ENCODE measurements around the gene NAP1L5.

NAP1L5 gene

DNA sequence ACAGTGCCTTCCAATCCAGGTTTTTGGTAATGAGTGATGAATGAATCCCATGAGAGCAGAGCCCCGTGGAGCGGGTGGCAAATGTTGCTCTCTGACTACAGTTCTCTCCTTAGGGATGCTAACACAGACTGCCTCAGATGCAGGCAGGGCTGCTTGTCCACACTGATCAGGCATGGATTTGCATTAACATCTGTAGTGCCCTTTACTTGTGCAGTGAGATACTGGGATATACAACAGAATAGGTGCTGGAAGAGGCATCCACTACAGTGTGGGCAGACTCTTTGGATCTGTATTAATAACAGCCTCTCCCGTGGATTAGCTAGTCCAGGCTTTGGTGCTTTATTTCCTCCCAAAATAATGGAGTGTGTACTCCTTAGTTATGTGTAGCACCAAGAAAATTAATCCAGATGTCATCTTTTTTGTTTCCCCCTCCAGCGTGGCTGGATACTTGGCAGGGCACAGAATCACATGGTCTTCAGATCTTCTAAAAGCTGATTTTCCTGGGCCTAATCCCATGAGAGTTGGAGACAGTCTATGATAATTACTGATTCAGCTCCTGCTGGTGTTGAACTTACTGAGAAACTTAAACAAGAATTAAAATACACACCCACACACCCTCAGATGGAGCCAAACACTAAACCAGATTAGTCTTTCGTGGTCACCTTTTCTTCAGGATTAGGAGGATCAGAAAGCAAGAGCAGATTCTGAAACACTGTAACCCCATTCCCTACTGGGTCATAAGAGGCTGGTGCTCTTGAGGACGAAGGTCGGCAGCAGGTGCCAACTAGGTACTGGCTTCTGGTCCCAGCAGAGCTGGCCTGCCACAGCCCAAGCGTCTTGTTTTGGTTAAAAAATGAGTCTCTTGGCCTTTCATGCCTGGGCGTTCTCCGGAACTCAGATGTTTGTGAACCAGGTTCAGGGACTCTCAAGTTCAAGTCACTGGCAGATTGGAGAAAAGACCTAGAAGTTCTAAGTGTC, 23.1 kb upstream of the NAP1L5 start:
- no peak for DNase-seq

DNA sequence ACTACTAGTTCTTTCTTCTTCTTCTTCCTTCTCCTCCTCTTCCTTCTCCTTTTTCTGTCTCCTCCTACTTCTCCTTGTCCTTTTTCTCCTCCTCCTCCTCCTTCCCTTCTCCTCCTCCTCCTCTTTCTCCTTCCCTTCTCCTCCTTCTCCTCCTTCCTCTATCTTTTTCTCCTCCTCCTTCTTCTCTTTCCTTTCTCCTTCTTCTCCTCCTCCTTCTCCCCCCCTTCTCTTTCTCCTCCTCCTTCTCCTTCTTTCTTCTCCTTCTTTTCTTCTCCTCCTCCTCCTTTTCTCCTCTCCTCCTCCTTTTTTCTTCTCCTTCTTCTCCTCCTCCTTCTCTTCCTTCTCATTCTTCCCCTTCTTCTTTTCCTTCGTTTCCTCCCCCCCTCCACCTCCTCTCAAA, 21.8 kb upstream of the NAP1L5 start:
- DNase-seq: no peak

DNA sequence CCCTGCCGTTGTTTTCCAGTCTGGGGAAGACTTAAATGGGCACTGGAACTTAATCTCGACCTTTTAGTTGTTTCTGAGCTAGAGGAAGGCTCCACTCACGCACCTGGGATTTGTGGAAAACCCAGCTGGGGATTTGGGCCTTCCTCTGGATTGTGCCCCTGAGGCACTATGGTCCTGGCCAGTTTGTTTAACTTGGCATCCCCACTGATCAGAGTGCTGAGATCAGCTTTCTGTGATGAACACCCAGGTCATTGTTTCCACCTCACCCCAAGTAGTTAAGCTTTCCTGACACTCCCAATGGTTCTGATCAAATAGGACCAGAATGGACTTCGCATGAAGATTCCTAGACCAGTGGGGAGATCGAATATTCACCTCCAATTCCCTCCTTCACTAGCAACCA, 20.5 kb upstream of the NAP1L5 start:
- no peak for DNase-seq

DNA sequence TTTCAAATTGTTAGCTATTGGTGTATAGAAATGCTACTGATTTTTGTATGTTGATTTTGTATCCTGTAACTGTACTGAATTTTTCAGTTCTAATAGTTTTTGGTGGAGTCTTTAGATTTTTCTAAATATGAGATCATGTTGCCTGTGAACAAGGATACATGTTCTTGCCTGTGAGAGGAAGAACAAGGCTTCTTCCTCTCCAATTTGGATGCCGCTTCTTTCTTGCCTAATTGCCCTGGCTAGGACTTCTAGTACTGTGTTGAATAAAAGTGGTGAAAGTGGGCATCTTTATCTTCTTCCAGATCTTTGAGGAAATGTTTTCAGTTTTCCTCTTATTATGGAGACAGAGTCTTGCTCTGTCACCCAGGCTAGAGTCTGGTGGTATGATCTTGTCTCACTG, 16.2 kb upstream of the NAP1L5 start:
- DNase-seq: no peak

DNA sequence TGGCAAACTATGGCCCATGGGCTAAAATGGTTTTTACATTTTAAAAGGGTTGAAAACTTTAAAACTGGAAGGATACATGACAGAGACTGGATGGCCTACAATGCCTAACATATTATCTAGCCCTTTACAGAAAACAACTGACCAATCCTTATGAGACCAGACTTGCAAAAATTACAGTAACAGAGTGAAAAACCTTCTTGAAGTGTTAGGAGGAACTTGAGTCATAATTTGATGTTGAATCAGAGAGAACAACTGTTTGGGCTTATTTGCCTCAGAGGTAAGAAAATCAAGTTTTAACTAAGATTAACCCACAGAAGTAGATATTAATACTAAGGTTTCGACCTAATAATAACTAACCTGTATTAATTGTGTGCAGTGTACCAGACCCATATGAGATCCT, 12.4 kb upstream of the NAP1L5 start:
- no peak for DNase-seq

DNA sequence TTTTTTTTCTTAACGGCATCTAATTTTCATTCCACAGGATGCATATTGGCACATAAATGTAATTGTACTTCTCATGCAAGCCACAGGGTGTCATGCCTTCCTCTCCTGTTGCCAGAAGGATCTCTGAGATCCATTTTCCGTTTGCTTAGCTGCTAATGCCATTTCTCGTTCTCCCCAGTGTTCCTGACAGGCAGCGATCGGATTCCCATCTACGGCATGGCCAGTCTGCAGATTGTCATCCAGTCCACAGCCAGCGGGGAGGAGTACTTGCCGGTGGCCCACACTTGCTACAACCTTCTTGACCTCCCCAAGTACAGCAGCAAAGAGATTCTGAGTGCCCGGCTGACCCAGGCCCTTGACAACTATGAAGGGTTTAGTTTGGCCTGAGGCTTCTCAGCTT, 8.9 kb upstream of the NAP1L5 start:
- DNase-seq: no peak

DNA sequence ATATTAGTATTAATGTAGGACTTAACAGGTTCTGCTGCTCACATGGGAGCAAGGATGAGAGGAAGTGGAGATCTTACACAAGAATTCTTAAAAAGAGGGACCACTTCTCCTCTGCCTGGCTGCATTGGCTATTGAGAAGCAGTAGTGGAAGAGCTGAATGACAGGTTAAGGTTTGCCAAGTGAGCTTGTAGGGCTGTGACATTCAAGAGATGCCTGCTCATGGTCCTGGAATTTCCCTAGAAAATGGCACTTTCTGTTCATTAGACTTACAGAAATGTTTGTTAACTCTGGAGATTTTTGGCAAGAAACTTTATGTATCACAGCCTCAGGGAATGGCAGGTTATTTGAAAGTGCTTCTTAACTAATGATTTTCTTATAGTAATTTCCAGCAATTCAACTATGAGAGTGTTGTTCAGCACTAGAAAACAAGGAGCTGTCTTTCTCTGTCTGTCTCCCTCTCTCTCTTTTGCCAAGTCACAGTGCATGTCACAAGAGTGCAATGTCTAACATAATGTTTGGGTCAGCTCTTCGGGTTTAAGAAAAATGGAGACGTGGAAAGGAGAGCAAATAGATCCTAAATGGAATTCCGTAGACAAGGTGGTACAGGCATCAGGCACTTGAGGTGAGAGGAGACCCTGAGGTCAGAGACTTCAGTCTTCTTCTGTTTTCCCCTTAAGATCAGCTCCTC, 8.3 kb upstream of the NAP1L5 start:
- peak in 1 of 2 experiments; percentile 12 for DNase-seq

DNA sequence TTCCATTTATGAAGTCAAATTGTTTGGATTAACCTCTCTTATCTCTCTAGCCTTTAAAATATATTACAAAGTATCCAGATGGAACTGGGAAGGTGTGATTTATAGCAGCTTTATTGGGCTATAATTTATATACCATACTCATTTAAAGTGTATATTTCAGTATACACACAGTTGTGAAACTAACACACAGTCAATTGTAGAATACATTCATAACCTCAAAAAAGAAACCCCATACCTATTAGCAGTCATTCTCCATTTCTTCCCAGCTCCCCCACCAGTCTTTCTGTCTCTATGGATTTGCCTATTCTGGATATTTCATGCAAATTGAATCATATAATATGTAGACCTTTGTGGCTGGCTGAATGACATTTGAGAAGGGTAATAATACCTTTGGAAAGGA, 7.6 kb upstream of the NAP1L5 start:
- DNase-seq: no peak

DNA sequence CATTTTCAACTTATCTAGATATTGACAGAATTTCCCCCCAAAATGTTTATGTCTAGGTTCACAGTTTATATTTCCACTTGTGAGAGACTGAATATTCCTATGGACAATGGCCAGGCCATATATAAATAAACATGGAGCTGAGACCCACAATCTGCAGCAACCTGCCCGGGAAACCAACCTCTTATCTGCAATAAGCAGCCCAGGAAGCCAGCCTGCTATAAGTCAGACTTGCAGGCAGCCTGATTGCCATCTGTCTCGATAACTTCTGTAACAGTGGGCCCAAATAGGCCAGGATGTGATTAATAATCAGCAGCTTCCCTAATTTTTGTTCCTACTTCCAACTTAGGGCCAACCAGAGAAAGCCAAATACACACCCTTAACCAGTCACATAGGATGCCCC, 5.2 kb upstream of the NAP1L5 start:
- no peak for DNase-seq

DNA sequence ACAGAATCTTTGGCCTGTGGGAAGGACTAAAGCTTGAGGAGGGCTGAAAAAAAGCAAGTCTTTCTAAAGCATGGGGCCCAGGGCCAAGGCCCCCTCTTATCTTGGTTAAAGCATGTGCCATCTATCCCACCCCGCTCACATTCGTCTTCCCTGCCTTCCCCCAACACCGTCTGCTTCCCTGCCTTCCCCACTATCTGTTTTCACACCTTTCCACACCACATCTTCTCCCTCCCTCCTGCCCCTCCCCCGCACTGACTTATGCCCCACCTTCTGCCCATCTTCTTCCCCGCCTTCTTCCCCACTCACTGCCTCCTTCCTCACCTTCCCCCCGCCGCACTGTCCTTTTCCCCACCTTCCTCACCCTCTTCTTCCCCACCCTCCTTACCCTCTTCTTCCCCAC, 890 bp upstream of the NAP1L5 start:
- DNase-seq: no peak

DNA sequence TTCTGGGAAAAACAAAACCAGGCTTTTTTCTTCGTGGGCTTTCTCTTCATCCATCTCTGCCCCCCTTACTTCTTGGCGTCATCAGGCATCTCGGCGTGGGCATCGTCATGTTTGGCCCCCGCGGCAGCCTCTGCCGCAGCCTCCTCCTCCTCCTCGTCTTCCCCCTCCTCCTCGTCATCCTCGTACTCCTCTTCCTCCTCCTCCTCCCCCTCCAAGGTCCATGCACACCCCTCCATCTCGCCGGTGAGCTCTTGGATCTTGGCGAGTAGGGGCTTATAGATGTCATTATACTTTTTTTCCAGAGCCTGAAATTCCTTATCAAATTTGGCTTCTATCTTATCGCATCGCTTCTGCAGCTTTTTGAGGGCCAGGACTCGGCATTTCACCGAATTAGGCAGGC, 488 bp downstream of the NAP1L5 start:
- DNase-seq: no peak

DNA sequence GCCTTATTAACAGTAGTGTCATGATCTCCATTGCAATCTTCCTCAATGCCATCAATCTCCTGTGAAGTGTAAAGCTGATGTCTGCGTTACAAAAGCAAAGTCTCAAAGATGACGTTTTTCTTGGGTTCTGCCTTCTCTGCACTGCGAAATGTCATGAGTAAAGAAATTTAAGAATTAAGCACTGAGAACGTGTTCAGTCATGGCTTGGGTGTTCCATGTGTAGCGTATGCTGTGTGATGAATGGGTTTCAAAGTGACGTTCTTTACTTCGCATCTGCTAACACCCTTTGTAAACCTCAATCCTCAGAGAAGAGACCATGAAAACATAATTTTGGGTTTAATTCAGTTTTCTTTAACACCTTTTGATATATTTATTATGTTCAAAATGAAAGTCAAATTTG, 999 bp downstream of the NAP1L5 start:
- no peak for DNase-seq

DNA sequence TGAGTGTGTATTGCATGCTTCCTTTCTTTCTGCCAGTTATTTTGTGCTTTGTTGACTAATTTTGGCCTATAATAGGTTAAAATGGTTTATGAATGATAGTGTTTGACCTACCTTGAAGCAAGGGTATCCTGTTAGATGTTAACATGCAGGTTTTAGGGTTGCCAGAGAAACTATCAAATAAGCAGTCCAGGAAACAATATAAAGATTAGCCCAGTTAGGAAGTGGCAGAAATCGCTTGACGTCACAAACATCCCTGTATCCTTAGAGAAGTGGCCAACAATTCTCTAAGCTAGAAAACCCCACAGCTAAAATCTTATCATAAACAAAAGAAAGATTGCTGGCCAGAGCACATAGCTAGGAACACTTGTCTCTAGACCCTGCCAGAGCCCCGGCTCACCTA, 3.8 kb downstream of the NAP1L5 start:
- no peak for DNase-seq

DNA sequence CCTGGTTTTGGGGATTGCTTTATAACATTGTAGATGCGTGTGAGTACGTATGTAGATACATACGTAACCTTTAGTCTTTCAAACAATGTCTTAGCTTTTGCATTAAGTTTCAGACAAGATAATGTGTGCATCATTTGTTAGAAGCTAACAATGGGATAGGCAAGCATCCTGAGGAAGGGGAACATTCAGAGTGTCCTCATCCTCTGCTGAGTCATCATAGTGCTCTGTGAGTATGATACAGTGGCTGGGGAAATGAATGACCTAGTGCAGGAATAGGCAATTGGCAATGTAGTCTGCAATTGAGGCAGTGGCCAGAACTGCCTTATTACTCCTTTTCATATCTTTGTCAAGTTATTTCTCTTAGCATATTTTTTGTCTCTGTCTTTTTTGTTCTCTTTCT, 7.3 kb downstream of the NAP1L5 start:
- DNase-seq: no peak

DNA sequence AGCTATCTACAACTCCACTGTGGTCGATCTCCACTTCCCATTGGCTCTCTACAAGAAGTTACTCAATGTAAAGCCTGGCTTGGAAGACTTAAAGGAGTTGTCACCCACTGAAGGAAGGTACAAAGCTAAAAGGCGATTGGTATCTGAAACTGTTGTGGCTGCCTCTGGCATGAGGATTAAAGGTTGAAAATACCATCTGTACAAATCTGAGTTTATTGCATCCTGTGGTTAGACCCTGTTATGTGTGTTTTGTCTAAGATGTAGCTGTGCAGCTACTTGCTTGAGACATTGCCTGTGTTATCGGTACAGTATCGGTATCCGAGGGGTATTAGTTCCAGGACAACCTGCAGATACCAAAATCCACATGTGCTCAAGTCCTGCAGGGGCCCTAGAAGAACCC, 16.4 kb downstream of the NAP1L5 start:
- DNase-seq: no peak

DNA sequence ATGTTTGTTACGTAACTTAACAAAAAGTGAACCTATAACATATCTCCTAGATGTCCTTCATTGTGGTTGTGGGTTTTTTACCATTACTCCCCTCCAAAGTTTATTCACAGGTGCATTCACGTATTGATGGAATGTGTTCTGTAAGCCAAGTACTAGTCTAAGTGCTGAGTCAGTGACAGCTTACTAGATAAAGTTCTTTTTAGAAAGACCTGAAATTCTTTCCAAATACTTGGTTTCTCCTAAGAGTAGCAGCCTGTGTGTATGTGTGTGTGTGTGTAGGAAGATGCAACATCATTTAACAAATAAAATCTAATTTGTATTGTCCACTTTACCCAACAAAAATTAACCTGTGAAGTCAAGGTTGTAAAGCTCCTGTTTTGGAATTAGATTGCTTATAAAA, 22.1 kb downstream of the NAP1L5 start:
- DNase-seq: no peak

DNA sequence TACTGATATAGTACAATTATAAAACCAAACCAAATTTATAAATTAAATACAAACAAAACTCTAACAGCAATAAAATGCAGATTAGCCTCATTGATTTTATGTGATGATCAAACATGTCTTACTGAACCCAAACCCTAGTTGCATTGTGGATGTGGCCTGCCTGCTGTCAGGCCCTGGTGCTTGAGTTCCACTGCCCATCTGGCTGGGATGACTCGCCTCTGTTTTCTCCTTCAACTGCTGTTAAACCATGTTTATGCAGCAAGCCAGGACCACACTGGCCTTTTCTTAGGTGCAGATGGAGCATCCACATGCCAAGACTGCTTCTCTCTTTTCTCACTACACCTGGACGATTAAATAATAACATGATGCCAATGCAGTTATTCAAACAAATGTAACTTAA, 22.6 kb downstream of the NAP1L5 start:
- DNase-seq: no peak

DNA sequence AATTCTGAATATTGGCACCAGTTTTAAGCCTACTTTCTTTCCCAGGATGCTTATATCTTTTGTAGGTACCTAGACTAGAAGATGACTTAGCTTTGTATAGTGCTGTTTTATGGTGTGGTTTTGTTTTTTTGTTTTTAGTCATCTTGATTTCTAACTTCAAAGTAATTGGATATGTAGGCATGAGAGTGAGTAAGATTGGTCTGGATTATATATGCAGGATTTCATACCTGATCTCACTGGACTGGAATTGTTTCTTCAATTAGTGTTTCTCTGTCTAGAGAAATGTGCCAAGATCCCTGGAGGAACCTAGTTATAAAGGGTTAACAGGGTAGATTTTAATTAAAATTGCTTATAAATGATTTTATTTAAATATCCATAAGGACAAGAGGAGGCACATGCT, 23.1 kb downstream of the NAP1L5 start:
- DNase-seq: no peak

DNA sequence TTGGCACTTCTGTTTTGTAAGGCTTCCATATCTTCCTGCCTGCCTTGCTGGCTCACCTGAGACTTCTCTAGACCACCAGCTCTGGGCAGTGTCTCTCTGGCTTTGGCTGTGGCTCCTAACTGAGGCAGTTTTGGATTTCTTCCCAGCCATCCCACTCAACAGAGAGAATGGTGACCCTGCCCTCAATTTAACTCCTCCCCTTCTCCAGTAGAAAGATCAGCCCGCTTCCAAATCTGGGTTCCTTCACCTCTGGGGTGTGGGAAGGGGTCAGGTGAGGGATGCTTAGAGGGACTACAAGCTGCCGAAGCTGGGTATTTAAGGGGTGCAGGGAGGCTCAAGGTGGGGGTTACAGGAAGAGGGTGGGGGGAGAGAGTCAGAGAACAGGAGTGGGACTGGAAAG, 23.7 kb downstream of the NAP1L5 start:
- no peak for DNase-seq

DNA sequence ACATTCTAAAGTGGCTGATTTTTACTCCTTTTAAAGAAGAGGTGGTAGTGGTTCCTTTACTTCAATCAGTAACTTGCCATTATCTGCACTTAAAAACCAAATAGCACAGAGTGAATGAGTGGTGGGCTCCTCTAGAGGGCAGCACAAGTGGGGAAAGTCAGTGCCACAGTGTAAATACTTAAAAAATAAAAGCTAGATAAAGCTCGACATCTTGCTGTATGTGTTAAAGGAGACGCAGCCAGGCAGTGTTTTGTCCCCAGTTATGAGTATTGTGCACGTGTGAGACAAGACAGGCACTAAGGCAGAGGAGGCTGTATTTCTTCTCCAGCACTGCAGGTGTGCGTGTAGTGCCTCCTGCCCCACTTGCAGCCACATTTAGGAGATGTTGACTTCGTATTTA, 24.6 kb downstream of the NAP1L5 start:
- peak in 1 of 2 experiments; percentile 13 for DNase-seq

DNA sequence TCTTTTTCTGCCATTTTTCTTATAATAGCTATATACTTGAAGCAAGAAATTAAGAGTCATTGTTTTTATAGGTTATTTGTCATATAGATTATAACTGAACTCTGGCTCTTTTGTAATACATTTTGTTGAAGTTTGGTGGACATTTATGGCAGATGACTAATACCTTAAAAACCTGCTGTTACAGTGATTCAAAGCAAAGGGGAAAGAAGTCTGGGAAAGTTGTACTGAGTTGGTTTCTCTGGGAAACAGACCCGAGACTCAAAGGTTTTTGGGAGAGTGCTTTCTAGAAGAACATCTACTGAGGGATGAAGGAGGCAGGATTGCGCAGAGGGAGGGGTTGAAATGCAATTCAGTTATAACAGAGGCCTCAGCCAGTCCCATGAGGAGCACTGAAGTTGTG, 35.9 kb downstream of the NAP1L5 start:
- DNase-seq: no peak

DNA sequence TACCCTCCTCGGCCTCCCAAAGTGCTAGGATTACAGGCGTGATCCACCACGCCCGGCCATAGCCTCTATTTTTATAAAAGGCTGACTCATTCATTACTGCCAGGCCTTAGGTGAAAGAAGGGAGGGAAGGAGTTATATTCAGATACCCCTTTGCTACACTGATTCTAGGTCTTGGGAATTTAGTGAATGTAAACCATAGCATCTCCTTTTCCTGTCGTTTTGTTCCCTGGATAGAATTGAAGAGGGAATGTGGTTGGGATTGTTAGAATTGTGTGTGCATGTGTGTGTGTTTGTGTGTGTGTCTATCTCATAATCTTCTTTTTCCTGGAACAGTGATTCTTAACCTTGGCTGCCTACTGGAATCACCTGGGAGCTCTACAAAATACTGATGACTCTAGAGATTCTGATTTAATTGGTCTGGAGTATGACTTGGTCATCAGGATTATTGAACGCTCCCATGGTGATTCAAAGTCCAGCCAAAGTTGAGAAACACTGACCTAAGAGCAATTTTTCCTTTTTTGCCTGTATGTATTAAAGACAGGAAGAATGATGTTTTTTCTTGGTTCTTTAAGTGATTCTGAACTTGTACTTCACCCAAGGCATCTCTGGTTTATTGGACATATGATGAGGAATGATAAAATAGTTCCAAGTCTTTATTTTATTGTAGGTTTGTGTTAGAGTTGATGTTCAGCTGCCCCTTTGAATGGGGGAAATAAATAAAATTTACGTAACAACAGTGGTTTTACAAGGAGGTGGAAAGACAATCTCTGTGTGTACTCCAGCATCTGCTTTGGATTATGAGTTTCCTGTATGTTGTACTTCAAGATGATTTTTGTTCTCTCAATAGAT, 37.0 kb downstream of the NAP1L5 start:
- DNase-seq: no peak

DNA sequence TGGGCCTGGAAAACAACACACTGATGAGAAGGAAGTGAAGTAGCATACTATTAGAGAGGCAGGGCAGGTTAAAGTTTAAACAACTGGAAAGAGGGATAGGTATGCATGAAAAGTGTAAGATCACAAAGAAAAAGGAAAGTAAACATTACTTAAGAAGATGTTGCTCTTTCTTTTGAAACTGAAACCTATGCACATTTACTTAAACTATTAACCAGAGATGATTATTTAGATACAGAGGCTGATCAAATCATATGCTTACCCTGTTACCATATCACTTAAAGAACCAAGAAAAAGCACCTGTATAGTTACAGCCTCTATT, 37.8 kb downstream of the NAP1L5 start:
- DNase-seq: no peak

Data from AML-193 (cell line).